Measurements from ENCODE around the gene INVS.

DNA sequence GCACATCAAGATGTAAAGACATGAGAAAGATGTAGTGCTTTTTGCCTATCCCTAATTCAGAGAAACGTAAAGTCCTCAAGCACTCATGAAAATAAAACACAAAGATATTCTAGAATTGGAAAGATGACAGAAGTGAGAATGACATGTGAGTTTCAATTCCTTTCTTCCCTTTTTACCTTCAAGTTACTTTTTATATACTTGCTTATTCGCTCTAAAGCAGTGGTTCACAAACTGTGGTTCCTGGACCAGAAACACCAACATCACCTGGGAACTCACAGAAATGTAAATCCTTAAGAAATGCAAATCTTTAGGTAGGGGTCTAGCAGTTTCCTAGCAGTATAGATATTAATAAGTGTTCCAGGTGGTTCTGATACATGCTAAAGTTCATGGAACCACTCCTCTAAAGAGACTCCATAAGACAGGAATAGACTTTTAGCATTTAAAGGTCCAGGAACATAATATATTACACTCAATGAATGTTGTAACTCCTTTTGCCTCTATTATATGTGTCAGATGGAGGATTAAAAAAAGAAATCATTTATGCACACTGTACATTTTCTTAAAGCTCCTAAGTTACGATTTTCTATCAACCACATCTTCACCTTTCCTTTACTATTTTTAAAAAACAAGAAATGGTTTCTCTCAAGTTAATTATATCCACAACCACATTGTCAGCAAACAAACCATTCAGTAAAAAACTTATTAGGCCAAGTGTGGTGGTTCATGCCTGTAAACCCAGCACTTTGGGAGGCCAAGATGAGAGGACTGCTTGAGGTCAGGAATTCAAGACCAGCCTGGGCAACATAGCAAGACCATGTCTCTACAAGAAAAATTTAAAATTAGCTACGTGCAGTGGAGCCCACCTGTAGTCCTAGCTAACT lies 40.1 kb upstream of the INVS start:
- TF ChIP-seq, protein P1, sequence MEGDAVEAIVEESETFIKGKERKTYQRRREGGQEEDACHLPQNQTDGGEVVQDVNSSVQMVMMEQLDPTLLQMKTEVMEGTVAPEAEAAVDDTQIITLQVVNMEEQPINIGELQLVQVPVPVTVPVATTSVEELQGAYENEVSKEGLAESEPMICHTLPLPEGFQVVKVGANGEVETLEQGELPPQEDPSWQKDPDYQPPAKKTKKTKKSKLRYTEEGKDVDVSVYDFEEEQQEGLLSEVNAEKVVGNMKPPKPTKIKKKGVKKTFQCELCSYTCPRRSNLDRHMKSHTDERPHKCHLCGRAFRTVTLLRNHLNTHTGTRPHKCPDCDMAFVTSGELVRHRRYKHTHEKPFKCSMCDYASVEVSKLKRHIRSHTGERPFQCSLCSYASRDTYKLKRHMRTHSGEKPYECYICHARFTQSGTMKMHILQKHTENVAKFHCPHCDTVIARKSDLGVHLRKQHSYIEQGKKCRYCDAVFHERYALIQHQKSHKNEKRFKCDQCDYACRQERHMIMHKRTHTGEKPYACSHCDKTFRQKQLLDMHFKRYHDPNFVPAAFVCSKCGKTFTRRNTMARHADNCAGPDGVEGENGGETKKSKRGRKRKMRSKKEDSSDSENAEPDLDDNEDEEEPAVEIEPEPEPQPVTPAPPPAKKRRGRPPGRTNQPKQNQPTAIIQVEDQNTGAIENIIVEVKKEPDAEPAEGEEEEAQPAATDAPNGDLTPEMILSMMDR (IDR thresholded peaks at IDR 0.05), result no peak
- TF ChIP-seq POLR2AphosphoS5 (IDR thresholded peaks at IDR 0.05) (no peak), POLR2A (IDR thresholded peaks at IDR 0.05) (no peak), EP300 (IDR thresholded peaks at IDR 0.05) (no peak)

All from suprapubic skin (tissue), 4 donors.